Ureter (tissue), 1 donor: ENCODE results near the gene TUBGCP3. TPM values are rescaled to one million over a fixed set of nuclear protein-coding genes. Genes with fewer than 3 reads are reported as not detected.
A peak's percentile ranks its signal among the peaks of the same experiment; 100 is the strongest.
"Not testable (repeated sequence)": the region's sequence is repeated elsewhere in the genome, so short reads cannot be mapped to it uniquely, and the experiment has no call there.

Experiments used
- DNase-seq: peaks from one replicate; pipeline ENCODE4 v3.0.0-alpha.2; 2020; ENCODE audit warnings: low spot score
- total RNA-seq: library from RNA; stranded (reverse); gene quantifications from one replicate; pipeline ENCODE4 v1.2.4, GENCODE V29; 2023
- donor health status: DM: yes; HTN: yes; CAD: no.

The TUBGCP3 gene
- total RNA-seq, result 45.7 TPM

- peak; percentile 85 for DNase-seq
These were observed at the start of gene TUBGCP3 for GRCh38 chr13:112587764-112588489. TSS of gene TUBGCP3 (minus strand) at chr13:112588153. CDS start at chr13:112587980, 173 bp downstream.

- no peak for DNase-seq
These were observed 49.3 kb upstream of the TUBGCP3 start for GRCh38 chr13:112637017-112637801.

DNA sequence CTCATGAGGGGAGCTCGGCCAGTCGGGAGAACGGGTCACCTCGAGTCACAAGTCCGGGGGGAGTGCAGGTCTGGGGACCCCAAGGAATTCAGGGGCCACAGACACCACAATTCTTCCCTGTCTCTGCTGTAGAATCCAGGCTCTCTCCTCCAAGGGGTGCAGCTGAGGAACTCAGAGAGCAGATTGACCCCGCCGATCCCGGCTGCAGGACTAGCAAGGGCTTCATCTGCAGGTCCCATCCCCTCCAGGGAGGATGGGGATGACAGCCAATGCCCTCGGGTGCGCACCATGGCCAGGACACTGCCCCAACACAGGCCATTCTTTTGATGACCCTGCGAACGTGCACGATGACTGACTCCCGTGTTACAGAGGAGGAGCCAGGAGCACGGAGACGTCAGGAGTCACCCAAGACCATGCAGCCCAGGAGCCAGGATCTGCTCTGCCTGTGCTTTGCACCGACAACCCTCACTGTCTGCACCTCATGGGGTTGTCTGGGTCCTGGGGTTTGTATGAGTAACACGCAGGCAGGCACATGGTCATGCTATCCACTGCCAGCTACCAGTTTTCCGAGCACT, 48.5 kb upstream of the TUBGCP3 start:
- no peak for DNase-seq

GRCh38 chr13:112635323-112635722, 47.4 kb upstream of the TUBGCP3 start:
- DNase-seq, result no peak

DNA sequence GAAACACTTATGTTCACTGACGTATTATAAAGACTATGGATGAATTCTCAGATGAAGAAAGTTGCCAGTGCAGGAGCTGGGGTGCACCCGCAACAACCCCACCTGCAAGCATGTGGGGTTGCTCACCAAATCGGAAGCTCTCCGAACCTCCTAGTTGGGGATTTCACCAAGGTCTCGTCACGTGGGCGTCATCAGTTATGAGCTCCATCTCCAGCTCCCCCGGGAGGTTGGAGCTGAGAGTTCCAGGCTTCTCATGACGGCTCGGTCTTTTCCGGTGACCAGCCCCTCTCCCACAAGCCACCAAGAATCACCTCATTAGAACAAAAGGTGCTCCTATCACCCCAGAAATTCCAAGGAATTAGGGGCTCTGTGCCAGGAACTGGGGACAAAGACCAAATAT, 46.1 kb upstream of the TUBGCP3 start:
- DNase-seq, result no peak

GRCh38 chr13:112630226-112630625, 42.3 kb upstream of the TUBGCP3 start:
- not testable (repeated sequence) for DNase-seq

GRCh38 chr13:112629161-112629560, 41.2 kb upstream of the TUBGCP3 start:
- no peak for DNase-seq

DNA sequence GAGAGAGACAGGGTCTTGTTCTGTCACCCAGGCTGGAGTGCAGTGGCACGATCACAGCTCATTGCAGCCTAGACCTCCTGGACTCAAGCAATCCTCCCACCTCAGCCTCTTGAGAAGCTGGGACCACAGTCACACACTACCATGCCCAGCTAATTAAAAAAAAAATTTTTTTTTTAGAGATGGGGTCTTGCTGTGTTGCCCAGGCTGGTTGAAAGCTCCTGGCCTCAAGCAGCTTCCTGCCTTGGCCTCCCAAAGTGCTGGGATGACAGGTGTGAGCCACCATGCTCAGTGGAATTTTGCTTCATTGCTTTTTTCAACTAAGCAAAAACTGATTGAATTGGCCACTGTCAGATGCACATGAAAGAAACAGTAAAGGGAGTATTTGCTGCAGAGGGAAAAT, 39.7 kb upstream of the TUBGCP3 start:
- not testable (repeated sequence) for DNase-seq

GRCh38 chr13:112627161-112627560, 39.2 kb upstream of the TUBGCP3 start:
- no peak for DNase-seq

GRCh38 chr13:112626761-112627160, 38.8 kb upstream of the TUBGCP3 start:
- no peak for DNase-seq

- no peak for DNase-seq
These were observed 38.2 kb upstream of the TUBGCP3 start for GRCh38 chr13:112626124-112626523.

DNA sequence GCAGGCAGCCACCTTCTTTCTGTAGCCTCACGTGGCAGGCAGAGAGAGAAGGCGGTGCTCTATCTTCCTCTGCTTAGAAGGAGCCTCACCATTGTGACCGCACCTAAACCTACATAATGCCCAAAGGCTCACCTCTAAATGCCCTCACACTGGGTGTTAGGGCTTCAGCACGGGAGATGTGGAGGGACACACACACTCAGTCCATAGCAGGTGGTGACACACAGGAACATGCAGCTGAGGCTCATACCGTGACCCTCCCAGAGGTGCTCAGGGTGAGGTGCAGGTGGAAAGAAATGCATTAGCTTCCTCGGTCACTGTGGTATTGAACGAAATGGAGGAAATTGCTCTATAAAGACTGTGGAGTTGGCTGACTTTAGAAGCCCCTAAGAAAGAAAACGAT, 37.7 kb upstream of the TUBGCP3 start:
- no peak for DNase-seq

DNA sequence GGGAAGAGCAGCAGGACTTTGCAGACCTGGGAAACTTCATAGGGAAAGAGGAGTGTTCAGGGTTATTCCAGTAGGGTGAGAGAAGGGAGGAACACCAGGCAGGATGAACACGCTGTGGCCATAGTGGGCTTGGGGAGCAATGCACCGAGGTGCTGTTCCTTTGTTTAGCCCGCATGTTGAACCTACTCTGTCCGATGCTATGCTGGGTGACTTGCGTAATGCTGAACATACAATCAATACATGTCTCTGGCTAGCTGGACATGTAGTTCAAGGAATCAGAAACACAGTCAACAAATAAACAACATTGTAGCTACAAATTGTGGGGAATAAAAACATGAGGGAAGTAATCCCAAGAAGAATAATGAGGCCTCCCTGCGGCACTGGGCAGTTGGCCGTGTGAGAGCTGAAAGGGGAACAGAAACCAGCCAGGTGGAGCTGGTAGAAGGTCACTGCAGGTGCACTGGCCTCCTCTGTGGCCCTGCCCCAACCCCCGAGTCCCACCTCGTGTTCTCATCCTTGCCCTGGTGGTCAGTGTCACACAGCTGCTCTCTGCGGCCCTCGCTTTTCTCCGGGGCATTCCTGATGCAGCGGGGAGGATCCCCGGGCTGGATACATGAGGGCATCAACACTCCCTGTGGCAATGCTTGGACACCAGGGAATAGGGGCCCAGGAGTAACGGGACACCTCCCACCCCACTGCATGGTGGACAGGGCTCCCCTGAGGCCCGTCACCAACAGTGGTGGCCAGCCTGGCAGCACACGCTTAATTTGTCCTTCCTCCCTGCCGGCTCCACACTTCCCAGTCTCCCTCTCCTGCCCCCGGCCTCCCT, 36.9 kb upstream of the TUBGCP3 start:
- no peak for DNase-seq

- DNase-seq, result no peak
These were observed 36.1 kb upstream of the TUBGCP3 start for GRCh38 chr13:112624040-112624439.

DNA sequence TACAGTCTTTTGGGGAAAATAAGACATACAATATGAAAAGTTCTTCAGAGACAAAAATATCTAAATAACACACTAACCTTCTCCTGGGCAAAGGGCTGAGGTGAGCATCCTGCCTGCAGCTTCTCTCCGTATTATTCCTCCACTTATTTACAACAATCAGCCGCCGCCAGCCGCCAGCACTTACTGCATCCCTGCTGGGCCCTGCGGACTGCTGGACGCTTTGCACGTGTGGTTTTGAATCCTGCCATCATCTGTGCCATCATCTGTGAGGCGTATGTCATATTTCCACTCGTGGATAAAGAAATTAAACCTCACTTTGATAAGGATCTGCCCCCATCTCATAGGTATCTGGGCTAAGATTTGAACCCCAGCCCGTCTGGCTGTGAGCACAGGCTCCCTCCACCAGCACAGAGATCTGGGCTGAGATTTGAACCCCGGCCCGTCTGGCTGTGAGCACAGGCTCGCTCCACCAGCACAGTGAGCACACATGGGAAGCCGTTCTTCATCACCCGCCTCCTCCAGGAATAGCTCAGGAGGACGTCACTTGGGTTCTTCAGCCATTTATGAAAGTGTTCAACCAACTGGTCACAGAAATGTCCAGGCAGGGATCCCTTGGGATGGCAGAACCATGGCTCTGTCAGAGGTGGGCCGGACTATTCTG, 35.2 kb upstream of the TUBGCP3 start:
- no peak for DNase-seq

GRCh38 chr13:112622375-112622774, 34.4 kb upstream of the TUBGCP3 start:
- no peak for DNase-seq

GRCh38 chr13:112619730-112620631, 32.0 kb upstream of the TUBGCP3 start:
- no peak for DNase-seq

- no peak for DNase-seq
These were observed 30.5 kb upstream of the TUBGCP3 start for GRCh38 chr13:112618501-112618900.

DNA sequence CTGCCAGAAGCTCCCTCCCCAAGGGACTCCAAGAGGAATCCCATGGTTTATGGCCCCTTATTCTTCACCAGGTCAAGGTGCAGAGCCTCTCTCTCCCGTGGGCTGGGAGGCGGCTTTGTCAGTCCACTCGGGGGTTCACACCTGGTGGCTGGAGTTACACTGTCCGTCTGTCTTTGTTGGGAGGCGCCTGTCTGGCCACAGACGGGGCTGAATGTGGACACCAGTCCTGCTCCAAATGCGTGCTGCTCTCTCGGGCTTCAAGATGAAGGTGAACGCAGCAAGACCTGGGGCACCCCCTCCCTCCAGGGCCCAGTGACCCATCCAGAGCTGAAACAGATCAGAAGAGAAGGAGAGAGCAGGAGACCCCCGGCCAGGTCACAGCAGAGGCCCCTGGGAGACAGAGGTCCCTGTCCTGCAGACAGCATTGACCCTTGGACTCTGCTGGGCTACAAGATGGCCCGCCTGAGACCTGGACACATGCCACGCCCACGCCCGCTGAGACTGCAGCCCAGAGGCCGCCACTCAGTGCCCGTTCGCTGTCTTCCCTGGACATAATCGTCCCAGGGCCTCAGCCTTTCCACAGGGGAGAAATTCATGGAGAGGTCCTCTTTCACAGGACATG, 29.9 kb upstream of the TUBGCP3 start:
- no peak for DNase-seq
